Raji (cell line): ENCODE measurements around the gene TRIM63.
A peak's percentile ranks its signal among the peaks of the same experiment; 100 is the strongest.

ENCODE experiments used
- POLR2A ChIP-seq: IDR thresholded peaks from 2 replicates; pipeline ENCODE4 v1.6.1; 2011; ENCODE audit warnings: low read depth, low read length, control low read depth; ENCODE audit not compliant: insufficient read depth

Gene TRIM63

DNA sequence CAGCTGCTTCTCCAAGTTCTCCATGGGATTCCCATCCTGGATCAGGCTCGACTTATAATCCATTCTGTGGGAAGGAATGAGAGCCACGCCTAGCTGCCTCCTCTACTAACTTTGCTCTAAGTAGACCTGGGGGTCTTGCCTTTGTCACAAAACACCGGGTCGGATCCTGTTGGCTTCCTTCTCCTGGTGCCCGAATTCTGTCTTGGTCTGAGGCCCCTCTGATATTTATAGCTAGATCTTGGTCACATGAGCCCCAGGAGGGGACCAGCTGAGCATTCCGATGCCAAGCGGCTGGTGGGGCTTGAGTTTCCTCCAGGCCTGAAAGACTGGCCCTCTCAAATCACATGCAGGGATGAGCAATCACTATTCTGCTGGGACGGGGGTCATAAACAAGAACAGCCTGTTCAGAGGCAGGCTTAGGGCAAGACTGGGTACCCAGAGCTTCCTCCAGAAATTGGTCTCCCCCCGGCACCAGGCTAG lies at the start of gene TRIM63:
Gene TRIM63 (minus strand): TSS at position 199 of the 480 bp plus-strand sequence. CDS start 136 bp downstream, at position 63.
- no peak for TF ChIP-seq POLR2A

DNA sequence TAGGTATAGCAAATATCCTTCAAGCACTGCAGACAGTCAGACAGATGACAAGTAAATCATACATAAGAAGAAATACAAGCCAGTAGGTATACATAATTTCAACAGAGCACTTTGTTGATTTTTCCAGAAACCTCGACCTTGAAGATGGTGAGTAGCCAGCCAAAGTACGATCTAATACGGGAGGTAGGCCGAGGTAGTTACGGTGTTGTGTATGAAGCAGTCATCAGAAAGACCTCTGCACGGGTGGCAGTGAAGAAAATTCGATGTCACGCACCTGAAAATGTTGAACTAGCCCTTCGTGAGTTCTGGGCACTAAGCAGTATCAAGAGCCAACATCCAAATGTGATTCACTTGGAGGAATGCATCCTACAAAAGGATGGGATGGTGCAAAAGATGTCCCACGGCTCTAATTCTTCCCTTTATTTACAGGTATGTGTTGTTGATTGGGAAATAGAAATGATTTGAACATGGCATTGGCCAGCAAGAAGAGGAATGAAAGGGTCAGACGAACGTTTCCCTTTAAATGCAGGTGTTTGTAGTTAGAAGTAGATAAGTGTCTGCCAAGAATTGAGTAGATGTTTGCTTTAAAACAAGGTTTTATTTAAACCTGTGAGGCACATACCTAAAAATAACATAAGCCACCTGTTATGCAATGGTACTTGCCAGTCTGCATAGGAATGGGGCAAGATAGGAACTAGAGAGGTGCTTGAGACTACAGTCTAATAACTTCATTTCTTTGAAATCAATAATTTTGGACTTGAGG lies 46.9 kb upstream of the TRIM63 start:
- no peak for TF ChIP-seq POLR2A

DNA sequence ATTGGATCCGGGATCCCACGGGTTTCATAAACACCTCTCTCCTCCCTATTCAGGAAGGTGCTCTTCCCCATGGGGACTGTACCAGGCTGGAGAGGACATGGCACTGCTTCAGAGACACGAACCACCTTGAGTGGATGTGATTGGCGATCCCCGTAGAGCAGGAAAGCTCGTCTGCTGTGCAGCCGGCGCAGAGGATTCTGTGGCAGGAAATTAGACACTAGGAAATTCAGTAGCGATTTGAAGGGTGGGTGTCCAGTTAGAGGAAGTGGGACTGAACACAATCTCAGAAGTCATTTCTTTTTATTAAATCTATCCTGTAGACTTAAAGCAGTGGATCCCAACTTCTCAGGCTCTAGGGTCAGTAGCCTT lies 45.0 kb upstream of the TRIM63 start:
- TF ChIP-seq POLR2A: no peak

DNA sequence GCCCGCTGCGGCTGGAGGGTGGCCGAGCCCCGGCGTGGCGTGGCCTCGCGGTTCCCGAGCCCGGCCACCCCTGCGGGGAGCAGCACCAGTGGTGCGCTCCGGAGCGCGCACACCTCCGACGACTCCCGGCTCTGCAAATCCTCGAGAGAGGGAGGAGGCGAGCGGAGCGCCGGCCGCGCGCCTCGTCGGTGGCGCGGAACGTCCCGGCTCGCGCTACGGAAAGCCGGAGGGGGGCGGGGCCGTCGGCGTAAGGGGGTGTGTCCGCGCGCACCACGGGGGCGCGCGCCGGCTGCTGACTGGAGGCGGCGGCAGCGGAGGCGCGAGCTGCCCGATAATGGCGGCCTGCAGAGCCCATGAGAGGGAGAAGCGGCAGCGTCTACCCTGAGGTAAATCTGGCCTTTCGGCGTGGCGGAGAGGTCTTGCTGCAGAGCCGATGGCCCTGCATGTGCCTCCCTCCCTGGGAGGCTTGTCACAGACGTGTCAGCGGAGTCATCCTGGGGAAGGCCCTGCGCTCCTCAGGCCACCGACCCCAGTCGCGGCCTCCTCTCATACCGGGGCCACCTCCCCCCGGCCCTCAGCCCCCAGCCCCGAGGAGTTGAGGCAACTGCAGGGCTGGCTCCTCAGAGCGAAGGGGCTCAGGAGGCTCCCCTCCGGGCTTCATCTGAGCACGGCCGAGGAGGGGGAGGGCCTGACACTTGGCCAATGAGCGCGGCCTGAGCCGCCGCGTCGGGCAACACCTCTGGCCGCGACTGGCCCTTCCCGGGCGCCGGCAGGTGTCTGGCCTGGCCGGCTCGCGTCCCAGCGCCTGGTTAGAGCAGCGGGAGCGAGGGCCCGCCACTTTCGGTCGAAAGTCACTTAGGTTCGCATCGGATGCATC lies 44.3 kb upstream of the TRIM63 start, which contains the start of gene PDIK1L:
Gene PDIK1L (plus strand): TSS at position 295 of the 877 bp plus-strand sequence. CDS start 2,485 bp downstream, outside the sequence.
- TF ChIP-seq POLR2A: peak; percentile 92

DNA sequence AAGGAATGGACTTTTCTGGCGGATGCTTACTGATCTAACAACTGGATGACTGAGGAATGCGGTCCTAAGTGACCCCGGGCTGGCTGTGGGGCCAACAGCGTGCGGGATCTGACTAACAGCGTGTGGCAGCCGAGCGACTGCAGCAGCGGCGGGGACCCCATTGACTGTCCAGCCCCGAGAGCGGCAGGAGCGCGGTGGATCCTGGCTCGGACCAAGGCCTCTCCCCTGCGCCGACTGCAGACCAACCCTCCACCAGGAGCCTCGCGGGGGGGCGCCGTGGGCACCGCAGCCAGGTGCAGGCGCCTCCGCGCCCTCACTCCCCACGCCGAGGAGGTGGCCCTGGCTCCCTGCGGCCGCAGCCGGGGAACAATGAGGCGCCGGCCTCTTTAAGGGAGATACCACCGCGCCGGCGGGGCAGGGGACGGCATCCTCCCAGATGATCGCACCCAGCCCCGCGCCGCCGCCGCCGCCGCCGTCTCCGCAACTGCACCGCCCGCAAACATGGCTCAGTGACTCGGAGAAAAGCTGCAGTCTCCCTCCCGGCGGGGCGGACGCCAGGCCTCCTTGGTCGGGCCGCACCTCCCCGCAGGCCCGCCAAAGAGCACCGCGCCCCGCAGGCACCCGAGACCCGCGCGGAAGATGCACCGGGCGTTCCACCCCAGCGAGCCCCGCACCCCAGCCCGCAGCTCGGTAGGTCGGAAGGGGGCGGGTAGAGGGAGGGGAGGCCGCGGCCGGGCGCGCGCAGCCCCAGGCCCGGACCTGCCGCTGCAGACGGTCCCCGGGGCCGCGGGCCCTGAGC lies 43.5 kb upstream of the TRIM63 start:
- TF ChIP-seq POLR2A: peak; percentile 48; the same call in 1 of the 2 replicates

DNA sequence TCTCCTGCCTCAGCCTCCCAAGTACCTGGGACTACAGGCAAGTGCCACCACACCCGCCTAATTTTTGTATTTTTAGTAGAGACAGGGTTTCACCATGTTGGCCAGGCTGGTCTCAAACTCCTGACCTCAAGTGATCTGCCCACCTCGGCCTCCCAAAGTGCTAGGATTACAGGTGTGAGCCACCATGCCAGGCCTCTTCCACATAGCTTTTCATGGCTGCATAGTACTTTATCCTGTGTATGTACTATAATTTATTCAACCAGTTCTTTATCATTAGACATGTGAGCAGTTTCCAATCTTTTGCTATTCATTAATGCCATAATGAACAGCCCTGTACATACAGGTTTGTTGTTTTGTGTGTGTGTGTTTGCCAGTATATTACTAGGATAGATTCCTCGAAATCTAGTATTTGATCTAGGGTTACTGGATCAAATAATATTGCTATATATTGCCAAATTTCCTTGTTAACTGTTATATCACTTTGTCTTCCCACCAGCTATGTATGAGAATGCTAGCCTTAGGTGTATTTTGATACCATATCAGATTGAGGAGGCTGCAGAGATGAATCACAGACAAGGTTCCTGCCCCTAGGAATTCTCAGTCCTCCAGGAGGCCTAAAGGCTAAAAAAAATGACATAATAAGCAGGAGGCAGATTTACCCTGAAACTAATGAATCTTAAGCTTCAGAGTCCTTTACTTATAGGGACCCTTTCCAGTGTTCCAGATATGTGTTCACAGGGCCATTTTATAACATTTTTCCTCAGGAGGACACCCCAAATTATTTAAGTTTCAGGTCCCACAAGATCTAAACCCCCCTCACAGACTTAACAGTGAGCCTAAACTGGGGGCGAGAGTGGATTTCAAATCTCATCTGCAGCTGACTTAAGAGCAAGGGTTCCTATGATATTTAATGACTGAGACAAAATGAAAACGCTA lies 42.1 kb upstream of the TRIM63 start:
- TF ChIP-seq POLR2A: 0 out of 2 replicates have a peak, but pooled peaks have one; percentile 7

DNA sequence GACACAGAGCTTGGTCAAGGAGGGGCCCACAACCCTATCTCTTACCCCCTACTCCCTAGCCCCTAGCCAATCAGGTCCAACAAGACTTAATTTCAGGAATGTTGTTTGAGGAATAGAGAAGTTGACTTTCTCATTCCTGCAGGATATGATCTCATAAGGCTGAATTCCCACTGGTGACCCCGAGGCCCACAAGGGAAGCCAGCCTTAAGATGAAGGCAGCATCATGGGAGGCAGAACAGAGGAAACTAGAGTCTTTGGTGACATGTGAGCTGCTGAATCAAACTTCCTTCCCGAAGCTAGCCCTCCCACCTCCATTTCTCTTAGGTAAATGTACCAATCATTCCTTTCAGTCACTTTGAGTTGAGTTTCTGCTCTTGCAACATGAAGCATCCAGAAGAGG lies 35.1 kb upstream of the TRIM63 start:
- TF ChIP-seq POLR2A: no peak

DNA sequence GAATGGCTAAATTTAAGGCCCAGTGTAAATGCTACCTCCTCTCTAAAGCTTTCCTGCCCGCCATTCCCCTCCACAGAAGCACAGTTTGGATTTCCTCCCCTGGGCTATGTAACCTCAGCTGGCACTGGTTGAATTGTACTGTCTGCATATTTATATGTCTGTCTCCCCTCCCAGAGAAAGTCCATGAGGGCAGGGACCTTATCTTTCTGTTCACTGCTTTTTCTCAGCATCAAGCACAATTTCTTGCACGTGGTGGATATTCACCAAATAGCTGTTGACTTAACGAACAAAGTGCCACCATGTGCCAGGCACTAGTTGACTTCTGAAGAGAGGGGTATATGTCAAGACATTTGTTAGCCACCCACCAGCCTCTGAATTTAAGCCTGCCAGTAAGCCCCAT lies 34.7 kb upstream of the TRIM63 start:
- no peak for TF ChIP-seq POLR2A

DNA sequence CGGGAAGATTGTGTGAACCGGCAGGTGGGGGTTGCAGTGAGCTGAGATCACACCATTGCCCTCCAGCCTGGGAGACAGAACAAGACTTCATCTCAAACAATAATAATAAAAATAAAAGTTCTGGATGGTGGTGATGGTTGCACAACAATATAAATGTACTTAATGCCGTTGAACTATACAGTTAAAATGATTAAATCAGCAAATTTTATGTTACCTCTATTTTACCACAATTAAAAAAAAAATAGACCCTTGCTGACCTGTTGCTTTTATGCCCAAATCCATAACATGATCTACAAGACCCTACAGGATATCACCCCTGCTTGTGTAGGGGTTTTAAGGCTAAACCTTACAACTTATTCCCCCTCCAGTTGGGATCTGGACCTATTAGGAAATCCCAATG lies 32.4 kb upstream of the TRIM63 start:
- no peak for TF ChIP-seq POLR2A

DNA sequence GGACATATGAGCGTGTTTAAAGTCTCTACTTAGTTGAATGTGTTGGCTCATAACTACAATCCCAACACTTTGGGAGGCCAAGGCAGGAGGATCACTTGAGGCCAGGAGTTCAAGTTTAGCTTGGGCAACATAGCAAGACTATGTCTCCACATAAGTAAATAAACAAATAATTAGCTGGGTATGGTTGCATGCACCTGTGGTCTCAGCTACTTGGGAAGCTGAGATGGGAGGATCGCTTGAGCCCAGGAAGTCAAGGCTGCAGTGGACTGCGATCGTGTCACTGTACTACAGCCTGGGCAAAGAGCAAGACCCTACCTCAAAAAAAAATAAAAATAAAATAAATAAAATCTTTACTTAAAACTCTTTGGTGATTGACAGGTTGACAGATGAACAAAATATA lies 31.2 kb upstream of the TRIM63 start:
- no peak for TF ChIP-seq POLR2A

DNA sequence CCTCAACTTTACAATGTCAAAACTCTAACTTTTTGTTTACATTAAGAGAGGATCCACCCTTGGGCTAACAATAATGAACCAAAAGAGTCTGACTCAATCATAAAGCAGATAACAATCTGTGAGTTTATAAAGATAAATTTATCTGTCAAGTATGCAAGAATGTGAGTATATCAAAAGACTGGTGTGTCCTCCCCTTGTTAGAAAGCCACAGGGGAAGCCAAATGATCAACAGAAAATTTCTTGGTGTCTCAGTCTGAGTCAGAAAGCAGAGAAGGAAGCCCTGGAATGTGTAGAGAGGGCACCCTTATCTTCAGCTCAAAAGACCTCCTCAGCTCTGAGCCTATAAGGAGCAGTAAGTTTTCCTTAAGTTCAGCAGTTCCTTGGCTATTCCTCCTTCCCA lies 30.3 kb upstream of the TRIM63 start:
- no peak for TF ChIP-seq POLR2A

DNA sequence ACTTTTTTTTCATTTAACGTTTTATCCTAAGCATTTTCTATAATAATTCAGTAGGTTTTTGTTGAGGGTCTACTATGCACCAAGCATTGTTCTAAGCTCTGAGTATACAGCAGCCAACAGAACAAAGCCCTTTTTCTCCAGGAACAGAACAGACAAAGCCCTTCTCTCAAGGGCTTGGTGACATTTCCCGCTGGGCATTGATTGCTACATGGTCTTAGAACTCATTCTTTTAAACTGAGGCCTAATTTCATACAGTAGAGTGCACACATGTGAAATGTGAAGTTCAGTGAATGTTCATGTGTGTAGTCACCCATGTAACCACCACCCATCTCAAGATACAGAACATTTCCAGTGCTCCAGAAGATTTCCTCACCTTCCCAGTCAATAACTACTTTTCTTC lies 29.0 kb upstream of the TRIM63 start:
- no peak for TF ChIP-seq POLR2A

DNA sequence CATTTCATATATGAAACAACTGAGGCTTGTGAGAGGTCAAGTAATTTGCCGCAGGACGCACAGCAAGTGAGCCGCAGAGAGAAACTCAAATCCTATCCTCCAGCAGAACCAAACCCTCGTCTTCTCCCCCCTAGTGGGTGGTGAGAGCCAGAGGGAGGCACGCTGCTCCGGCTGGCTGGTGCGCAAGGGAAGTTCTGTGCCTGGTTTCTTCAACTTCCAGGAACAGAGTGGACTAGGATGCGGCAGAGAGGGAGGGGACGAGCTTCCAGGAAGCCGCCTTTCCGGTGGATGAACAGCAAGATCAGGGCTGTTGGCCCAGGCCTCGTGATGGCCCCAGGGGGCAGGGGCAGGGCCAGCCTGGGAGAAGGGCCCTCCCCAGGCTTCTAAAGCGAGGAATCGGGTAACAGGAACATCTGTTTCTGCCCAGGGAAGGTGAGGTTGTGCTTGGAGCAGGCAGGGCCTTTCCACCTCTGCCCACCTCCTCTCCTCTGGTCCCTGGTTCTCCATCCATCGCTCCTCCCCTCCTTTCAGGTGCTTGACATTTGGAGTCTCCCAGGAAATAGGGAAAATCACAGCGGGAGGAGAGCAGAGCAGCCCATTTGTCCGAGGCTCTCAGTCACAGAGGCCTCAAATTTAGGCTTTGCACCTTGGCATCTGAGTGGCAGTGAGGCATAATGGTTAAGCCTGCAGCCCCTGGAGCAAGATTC lies 27.4 kb upstream of the TRIM63 start:
- TF ChIP-seq POLR2A: no peak
